Smooth muscle cell (in vitro differentiated cells): ENCODE measurements around the gene TSPYL1. TPM values are rescaled to one million over a fixed set of nuclear protein-coding genes. Genes with fewer than 3 reads are reported as not detected.
A peak's percentile ranks its signal among the peaks of the same experiment; 100 is the strongest.

Experiments used
- DNase-seq: peaks from one replicate; lab custom pipeline; 2025; ENCODE audit not compliant: unreplicated experiment; lab: John Stamatoyannopoulos, UW
- H2AFZ ChIP-seq: fragments of 200-600 bp; sonication (generic); 2 replicates; pipeline ENCODE4 v1.6.0; 2016; ENCODE audit warnings: antibody characterized with exemption, low read depth, mild to moderate bottlenecking
- H3F3A ChIP-seq: fragments of 200-600 bp; sonication (generic); 2 replicates; pipeline ENCODE4 v1.6.0; 2017; ENCODE audit warnings: antibody characterized with exemption, low read depth
- H3K27ac ChIP-seq: fragments of 200-600 bp; sonication (generic); 2 replicates; pipeline ENCODE4 v1.5.1; 2016; ENCODE audit warnings: low read depth, mild to moderate bottlenecking
- H3K27me3 ChIP-seq: fragments of 200-600 bp; sonication (generic); 2 replicates; pipeline ENCODE4 v1.6.1; 2016; ENCODE audit warnings: low read depth, mild to moderate bottlenecking
- H3K36me3 ChIP-seq: fragments of 200-600 bp; sonication (generic); 2 replicates; pipeline ENCODE4 v1.5.1; 2016; ENCODE audit warnings: low read depth
- H3K4me1 ChIP-seq: fragments of 200-600 bp; sonication (generic); 2 replicates; pipeline ENCODE4 v1.5.1; 2016; ENCODE audit warnings: low read depth
- H3K4me2 ChIP-seq: fragments of 200-600 bp; sonication (generic); 2 replicates; pipeline ENCODE4 v1.6.0; 2016; ENCODE audit warnings: mild to moderate bottlenecking
- H3K4me3 ChIP-seq: fragments of 200-600 bp; sonication (generic); 2 replicates; pipeline ENCODE4 v1.5.1; 2016; ENCODE audit warnings: mild to moderate bottlenecking
- H3K79me2 ChIP-seq: fragments of 200-600 bp; sonication (generic); 2 replicates; pipeline ENCODE4 v1.6.0; 2016; ENCODE audit warnings: low read depth, mild to moderate bottlenecking
- H3K9ac ChIP-seq: fragments of 200-600 bp; sonication (generic); 2 replicates; pipeline ENCODE4 v1.6.0; 2016; ENCODE audit warnings: low read depth
- H3K9me3 ChIP-seq: fragments of 200-600 bp; sonication (generic); replicated peaks from 2 replicates; pipeline ENCODE4 v1.5.1; 2016; ENCODE audit warnings: low read depth
- H4K20me1 ChIP-seq: fragments of 200-600 bp; sonication (generic); 2 replicates; pipeline ENCODE4 v1.6.0; 2016; ENCODE audit warnings: low read depth
- WGBS: methylation state at CpG from one replicate; pipeline ENCODE4 v1.1.7; 2016; ENCODE audit warnings: low lambda C conversion rate; 5-methylcytosine and 5-hydroxymethylcytosine counted together
- polyA plus RNA-seq: library from polyadenylated mRNA; unstranded; fragments of >200 nt; fragmentation: Nextera tagmentation; extraction: Ambion mirVana; gene quantifications from 2 replicates; pipeline ENCODE4 v1.2.1, GENCODE V29; 2016
- total RNA-seq: library from RNA; depleted of rRNA; stranded (reverse); fragments of >200 nt; gene quantifications from 2 replicates; pipeline ENCODE4 v1.2.3, GENCODE V29; 2014
- TF ChIP-seq, protein P1 (sequence below): fragments of 200-600 bp; sonication (generic); IDR thresholded peaks from 2 replicates; pipeline ENCODE4 v1.5.1; 2017; ENCODE audit warnings: borderline replicate concordance, mild to moderate bottlenecking, antibody characterized with exemption; ENCODE audit not compliant: insufficient read depth, poor library complexity, severe bottlenecking

The TSPYL1 gene
- total and polyA plus RNA-seq, 2 experiments from 2014 or later: 17.9 to 45.0 TPM

GRCh38 chr6:116251568-116252384 is 28.0 kb downstream of the TSPYL1 start:
- Histone ChIP-seq H3K4me1 (peaks cover 53% of the 10 kb centered on the region), H3F3A (peaks cover 14% of the 10 kb centered on the region), H3K9ac (no peak overlapping the region), H3K27ac (peak overlapping the region; percentile 98), H3K9me3 (no peaks in the 10 kb centered on the region), H3K4me2 (peak overlapping the region; percentile 97), H3K27me3 (no peaks in the 10 kb centered on the region), H3K4me3 (peak overlapping the region; percentile 93), H4K20me1 (no peaks in the 10 kb centered on the region), H3K36me3 (no peaks in the 10 kb centered on the region), H3K79me2 (peaks cover 51% of the 10 kb centered on the region), H2AFZ (no peak overlapping the region)
- 46% methylated on average over 6 of the region's 6 CpGs for WGBS
- no peak for DNase-seq
- TF ChIP-seq, protein P1, sequence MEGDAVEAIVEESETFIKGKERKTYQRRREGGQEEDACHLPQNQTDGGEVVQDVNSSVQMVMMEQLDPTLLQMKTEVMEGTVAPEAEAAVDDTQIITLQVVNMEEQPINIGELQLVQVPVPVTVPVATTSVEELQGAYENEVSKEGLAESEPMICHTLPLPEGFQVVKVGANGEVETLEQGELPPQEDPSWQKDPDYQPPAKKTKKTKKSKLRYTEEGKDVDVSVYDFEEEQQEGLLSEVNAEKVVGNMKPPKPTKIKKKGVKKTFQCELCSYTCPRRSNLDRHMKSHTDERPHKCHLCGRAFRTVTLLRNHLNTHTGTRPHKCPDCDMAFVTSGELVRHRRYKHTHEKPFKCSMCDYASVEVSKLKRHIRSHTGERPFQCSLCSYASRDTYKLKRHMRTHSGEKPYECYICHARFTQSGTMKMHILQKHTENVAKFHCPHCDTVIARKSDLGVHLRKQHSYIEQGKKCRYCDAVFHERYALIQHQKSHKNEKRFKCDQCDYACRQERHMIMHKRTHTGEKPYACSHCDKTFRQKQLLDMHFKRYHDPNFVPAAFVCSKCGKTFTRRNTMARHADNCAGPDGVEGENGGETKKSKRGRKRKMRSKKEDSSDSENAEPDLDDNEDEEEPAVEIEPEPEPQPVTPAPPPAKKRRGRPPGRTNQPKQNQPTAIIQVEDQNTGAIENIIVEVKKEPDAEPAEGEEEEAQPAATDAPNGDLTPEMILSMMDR: no peak

DNA sequence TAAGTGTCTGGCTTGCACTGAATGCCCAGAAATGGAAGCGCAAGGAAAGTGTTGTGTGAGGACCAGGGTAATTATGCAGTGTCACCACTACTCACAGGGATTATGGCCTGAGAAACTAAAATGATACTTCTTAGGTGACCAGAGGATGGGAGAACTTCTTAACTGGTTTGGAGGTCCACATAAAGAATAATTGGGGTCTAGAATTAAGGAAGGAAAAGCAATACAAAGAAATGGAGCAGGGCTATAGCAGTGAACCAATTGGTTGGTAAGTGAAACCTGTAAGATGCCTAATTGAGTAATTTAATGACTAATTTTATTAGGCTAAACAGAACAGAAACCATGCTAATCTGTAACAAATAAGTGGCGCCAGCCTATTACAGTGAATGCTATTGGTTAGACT is 31.2 kb downstream of the TSPYL1 start:
- no peaks in the 10 kb centered on the region for H3K36me3 ChIP-seq
- H3F3A ChIP-seq: peaks cover 8% of the 10 kb centered on the region
- DNase-seq: no peak
- H3K4me1 ChIP-seq: peaks cover 43% of the 10 kb centered on the region
- peak overlapping the region; percentile 1 for H3K27ac ChIP-seq
- H3K4me3 ChIP-seq: no peak overlapping the region
- H3K9ac ChIP-seq: no peak overlapping the region
- H3K79me2 ChIP-seq: peaks cover 40% of the 10 kb centered on the region
- no peaks in the 10 kb centered on the region for H3K27me3 ChIP-seq
- H3K9me3 ChIP-seq: no peaks in the 10 kb centered on the region
- H4K20me1 ChIP-seq: no peaks in the 10 kb centered on the region
- TF ChIP-seq, protein P1: no peak
- WGBS: 89% methylated on average over 2 of the region's 2 CpGs
- no peak overlapping the region for H3K4me2 ChIP-seq
- H2AFZ ChIP-seq: no peak overlapping the region

- TF ChIP-seq, protein P1: no peak
- no peaks in the 10 kb centered on the region for H3K27me3 ChIP-seq
- DNase-seq: no peak
These were observed 32.4 kb downstream of the TSPYL1 start for GRCh38 chr6:116247285-116247684.

GRCh38 chr6:116246089-116246488 is 33.6 kb downstream of the TSPYL1 start:
- peak overlapping the region; percentile 68 for H3K4me2 ChIP-seq
- no peaks in the 10 kb centered on the region for H3K36me3 ChIP-seq
- H3K27ac ChIP-seq: peak overlapping the region; percentile 62
- H2AFZ ChIP-seq: no peak overlapping the region
- DNase-seq: no peak
- no peak overlapping the region for H3K4me3 ChIP-seq
- H3K9ac ChIP-seq: no peak overlapping the region
- TF ChIP-seq, protein P1: no peak
- H3K79me2 ChIP-seq: peaks cover 17% of the 10 kb centered on the region
- peaks cover 21% of the 10 kb centered on the region for H3K4me1 ChIP-seq
- no peaks in the 10 kb centered on the region for H4K20me1 ChIP-seq
- no peaks in the 10 kb centered on the region for H3K27me3 ChIP-seq
- no peaks in the 10 kb centered on the region for H3K9me3 ChIP-seq
- H3F3A ChIP-seq: no peaks in the 10 kb centered on the region
- 40% methylated on average over 4 of the region's 4 CpGs for WGBS

More at GRCh38 chr6:116247285-116247684, 32.4 kb downstream of the TSPYL1 start:
- Histone ChIP-seq H3K36me3 (no peaks in the 10 kb centered on the region), H3K9ac (no peak overlapping the region), H3K4me2 (no peak overlapping the region), H3K27ac (no peak overlapping the region), H4K20me1 (no peaks in the 10 kb centered on the region), H3K79me2 (peaks cover 27% of the 10 kb centered on the region), H3K4me3 (no peak overlapping the region), H3F3A (peaks cover 3% of the 10 kb centered on the region), H3K4me1 (peaks cover 33% of the 10 kb centered on the region), H2AFZ (no peak overlapping the region), H3K9me3 (no peaks in the 10 kb centered on the region)
